Tibial nerve (tissue), 4 donors: ENCODE data around the gene TMEM135.

Experiments
- EP300 ChIP-seq, 2 donors: sonication (generic); formaldehyde crosslinking; IDR thresholded peaks; one replicate each; pipeline ENCODE4 v1.6.1; 2017; ENCODE audit warnings: antibody characterized with exemption in 2 of 2, mild to moderate bottlenecking in 1 of 2
- POLR2A ChIP-seq, 2 donors: fragments of 450-650 bp; IDR thresholded peaks; one replicate each; pipeline ENCODE4 v1.6.1; 2017; ENCODE audit warnings: antibody characterized with exemption in 2 of 2, mild to moderate bottlenecking in 2 of 2, moderate library complexity in 2 of 2
- TF ChIP-seq, protein P1 (sequence below), 5 experiments: fragments of 200-600 bp in 3 of 5; fragments of 450-650 bp in 2 of 5; sonication (generic) in 3 of 5; IDR thresholded peaks; one replicate each; pipeline ENCODE4 v1.5.1; 2016 to 2019; ENCODE audit warnings: antibody characterized with exemption in 5 of 5, mild to moderate bottlenecking in 3 of 5, moderate library complexity in 2 of 5

- TF ChIP-seq, protein P1, sequence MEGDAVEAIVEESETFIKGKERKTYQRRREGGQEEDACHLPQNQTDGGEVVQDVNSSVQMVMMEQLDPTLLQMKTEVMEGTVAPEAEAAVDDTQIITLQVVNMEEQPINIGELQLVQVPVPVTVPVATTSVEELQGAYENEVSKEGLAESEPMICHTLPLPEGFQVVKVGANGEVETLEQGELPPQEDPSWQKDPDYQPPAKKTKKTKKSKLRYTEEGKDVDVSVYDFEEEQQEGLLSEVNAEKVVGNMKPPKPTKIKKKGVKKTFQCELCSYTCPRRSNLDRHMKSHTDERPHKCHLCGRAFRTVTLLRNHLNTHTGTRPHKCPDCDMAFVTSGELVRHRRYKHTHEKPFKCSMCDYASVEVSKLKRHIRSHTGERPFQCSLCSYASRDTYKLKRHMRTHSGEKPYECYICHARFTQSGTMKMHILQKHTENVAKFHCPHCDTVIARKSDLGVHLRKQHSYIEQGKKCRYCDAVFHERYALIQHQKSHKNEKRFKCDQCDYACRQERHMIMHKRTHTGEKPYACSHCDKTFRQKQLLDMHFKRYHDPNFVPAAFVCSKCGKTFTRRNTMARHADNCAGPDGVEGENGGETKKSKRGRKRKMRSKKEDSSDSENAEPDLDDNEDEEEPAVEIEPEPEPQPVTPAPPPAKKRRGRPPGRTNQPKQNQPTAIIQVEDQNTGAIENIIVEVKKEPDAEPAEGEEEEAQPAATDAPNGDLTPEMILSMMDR (IDR thresholded peaks at IDR 0.05), result no peak
- no peak for TF ChIP-seq EP300 (IDR thresholded peaks at IDR 0.05)
- no peak for TF ChIP-seq POLR2A (IDR thresholded peaks at IDR 0.05)
These were observed 279.7 kb downstream of the TMEM135 start for GRCh38 chr11:87317441-87317840.
